ENCODE measurements around the gene ST6GALNAC2.
"Not testable (repeated sequence)": the region's sequence is repeated elsewhere in the genome, so short reads cannot be mapped to it uniquely, and the experiment has no call there.

The ST6GALNAC2 gene

DNA sequence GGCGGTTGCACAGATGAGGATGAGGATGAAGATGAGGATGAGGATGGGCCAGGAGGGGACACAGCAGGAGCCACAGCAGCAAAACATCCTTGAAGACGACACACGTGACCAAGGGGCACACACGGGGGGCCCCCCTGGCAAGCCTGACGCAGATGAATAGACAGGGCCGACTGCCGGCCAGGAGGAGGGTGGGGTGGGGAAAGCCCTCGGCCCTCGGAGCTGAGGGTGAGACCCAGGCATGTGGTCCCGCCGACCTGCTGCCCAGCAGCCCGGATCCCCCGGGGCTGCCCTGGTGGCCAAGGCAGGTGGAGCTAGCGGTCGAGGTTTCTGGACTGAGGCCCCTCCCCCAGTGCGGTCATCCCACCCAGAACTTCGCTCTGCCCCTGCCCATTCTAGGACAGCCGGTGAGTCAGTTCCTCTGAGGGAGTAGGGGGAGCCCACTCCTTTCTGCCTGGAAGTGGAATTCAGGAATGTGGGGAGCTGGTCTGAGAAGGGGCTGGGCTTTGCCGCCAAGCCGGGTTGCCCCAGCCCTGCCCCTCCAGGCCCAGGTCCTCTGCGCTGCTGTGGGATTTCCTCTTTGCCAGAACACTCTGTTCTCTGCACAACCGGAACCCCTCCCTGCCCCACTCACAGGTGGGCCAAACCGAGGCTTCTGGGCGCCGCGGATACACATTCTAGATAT is 58.1 kb downstream of the ST6GALNAC2 start:
- no peak for DNase-seq (ENCODE audit: low spot score)

- not testable (repeated sequence) for DNase-seq (ENCODE audit: low spot score)
Observed at GRCh38 chr17:76527016-76527415, 58.6 kb downstream of the ST6GALNAC2 start.

DNA sequence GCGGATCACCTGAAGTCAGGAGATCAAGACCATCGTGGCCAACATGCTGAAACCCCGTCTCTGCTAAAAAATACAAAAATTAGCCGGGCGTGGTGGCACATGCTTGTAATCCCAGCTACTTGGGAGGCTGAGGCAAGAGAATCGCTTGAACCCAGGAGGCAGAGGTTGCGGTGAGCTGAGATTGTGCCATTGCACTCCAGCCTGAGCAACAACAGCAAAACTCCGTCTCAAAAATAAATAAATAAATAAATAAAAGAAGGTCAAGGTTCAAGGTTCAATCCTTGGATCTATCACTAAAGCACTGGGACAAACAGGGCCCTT is 60.2 kb downstream of the ST6GALNAC2 start:
- not testable (repeated sequence) for DNase-seq (ENCODE audit: low spot score)

DNA sequence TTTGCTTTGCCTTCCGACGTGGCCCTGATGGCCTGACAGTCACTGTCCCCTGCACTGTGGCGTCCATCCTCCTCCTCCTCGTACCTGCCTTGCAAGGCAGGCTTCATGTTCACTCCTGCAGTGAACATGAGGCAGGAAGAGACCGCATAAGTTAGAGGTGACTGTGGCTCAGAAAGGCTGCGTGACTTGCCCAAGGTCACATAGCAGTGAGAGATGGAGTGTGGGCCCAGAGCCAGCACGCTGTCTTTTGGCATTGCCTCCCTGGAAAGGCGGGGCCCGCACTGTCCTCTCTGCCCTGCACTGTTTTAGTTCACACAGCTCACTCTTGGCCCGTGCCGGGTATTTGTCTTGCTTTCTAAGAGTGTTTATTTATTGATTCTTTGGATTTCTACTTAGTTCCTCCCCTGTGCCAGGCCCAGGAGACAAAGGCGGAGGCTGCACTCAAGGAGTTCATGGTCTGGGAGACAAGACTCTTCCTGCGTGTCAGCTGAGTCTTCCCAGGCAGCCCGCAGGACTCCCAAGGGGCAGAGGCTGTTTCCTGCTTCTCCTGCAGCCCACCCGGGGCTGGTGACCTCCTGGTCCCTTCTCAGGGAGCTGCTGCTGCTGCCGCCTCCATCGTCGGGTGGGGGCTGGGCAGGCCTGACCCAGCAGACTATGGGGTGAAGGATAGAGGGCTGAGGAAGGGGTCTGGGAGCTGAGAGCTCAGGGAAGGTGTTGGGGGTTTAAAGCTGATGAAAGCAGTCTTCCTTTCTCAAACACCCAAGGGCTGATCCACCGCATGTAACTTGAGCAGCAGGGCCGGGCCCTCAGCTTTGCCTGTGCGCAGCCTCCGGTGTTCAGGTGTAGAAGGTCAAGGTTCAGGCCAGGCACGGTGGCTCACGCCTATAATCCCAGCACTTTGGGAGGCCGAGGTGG is 60.8 kb downstream of the ST6GALNAC2 start:
- no peak for DNase-seq (ENCODE audit: low spot score)

GRCh38 chr17:76523084-76524037 is 62.3 kb downstream of the ST6GALNAC2 start:
- DNase-seq (ENCODE audit: low spot score) = peak; percentile 78

- not testable (repeated sequence) for DNase-seq (ENCODE audit: low spot score)
Observed at GRCh38 chr17:76521683-76522082, 64.0 kb downstream of the ST6GALNAC2 start.

DNA sequence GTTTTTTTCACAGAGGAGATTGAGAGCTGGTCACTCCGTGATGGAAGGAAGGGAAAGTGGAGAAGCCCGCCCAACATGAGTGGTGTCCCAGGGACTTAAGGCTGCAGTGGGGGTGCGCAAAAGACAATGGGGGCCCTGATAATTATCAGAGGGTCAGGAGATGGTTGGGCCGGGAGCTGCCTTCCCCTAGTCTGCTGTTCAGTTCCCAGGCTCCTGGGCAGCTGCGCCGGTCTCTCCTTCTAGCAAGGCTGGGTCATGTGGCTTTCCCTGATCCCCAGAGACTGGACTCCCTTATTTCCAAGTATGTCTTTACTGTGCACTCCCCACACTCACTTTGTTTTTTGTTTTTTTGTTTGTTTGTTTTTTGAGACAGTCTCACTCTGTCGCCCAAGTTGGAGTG is 64.4 kb downstream of the ST6GALNAC2 start:
- DNase-seq (ENCODE audit: low spot score) = no peak

- DNase-seq (ENCODE audit: low spot score) = no peak
Observed at GRCh38 chr17:76519048-76519966, 66.4 kb downstream of the ST6GALNAC2 start.

DNA sequence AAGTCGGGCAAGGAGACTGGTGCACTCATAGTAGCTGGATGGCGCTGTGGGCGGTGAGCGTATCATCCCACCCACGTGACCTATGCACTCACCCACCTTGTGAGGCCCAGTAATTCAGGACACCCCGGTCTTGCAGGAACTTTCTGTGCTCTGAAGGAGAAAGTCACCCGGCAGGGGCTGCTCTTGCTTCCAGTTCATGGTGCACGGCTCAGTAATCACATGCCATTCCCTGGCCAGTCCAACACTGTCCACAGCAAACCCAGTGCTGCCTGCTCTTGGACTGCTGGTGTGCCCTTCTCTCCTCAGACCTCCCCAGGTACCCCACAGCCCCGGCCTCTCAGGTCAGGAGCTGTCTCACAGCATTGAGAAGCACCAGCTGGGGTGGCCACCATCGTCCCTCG is 68.0 kb downstream of the ST6GALNAC2 start:
- no peak for DNase-seq (ENCODE audit: low spot score)

Data from LoVo (cell line).